Measurements from ENCODE around the gene ROR2. TPM values are rescaled to one million over a fixed set of nuclear protein-coding genes. Genes with fewer than 3 reads are reported as not detected.
"Not testable (repeated sequence)": the region's sequence is repeated elsewhere in the genome, so short reads cannot be mapped to it uniquely, and the experiment has no call there.

ROR2 gene
- total and polyA plus RNA-seq, 10 donors = 0.65 to 15.6 (median 6.0) TPM

DNA sequence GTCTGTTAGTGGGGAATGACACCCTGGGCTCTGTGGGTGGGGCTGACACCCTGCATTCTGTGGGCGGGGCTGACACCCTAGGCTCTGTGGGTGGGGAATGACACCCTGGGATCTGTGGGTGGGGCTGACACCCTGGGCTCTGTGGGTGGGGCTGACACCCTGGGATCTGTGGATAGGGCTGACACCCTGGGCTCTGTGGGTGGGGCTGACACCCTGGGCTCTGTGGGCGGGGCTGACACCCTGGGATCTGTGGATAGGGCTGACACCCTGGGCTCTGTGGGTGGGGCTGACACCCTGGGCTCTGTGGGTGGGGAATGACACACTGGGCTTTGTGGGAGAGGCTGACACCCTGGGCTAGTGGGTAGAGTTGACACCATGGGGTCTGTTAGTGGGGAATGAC lies 152.5 kb downstream of the ROR2 start:
- not testable (repeated sequence) for H3K4me3 ChIP-seq; H3K27me3 ChIP-seq (replicated peaks in 1 of 7); H3K9me3 ChIP-seq

DNA sequence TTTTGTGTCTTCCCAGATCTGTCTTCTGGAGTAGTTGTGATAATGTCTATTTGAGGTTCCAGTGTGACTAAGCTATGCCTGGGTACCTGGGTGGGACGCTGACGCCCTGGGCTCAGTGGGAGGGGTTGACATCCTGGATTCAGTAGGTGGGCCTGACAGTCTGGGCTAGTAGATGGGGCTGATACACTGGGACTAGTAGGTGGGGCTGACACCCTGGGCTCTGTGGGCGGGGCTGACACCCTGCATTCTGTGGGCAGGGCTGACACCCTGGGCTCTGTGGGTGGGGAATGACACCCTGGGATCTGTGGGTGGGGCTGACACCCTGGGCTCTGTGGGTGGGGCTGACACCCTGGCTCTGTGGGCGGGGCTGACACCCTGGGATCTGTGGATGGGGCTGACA lies 153.5 kb downstream of the ROR2 start:
- H3K36me3 ChIP-seq; H3K27me3 ChIP-seq (replicated peaks in 1 of 7); DNase-seq; H3K9me3 ChIP-seq; intact Hi-C loops (cut with DNase I; ENCODE audit: low total_unique reads); H3K4me3 ChIP-seq: not testable (repeated sequence)
- Histone ChIP-seq H3K27ac (peak overlapping the region in 1 of 8 donors; percentile 40), H3K4me1 (peaks cover 0 to 16% (median 8%) of the 10 kb centered on the region in 6 donors)
- WGBS, 5 donors = 87 to 91% (median 88%) methylated on average over 3 to 4 of the region's 4 CpGs

More for the DNA sequence above, 152.5 kb downstream of the ROR2 start:
- H3K4me1 ChIP-seq = peaks cover 0 to 16% (median 8%) of the 10 kb centered on the region in 6 donors
- DNase-seq; H3K27ac ChIP-seq; intact Hi-C loops (cut with DNase I; ENCODE audit: low total_unique reads); H3K36me3 ChIP-seq: not testable (repeated sequence)
- WGBS, 5 donors = 75 to 100% (median 80%) methylated on average over 1 of the region's 2 CpGs; no CpG with 5 or more reads in 2 of the 5 donors

DNA sequence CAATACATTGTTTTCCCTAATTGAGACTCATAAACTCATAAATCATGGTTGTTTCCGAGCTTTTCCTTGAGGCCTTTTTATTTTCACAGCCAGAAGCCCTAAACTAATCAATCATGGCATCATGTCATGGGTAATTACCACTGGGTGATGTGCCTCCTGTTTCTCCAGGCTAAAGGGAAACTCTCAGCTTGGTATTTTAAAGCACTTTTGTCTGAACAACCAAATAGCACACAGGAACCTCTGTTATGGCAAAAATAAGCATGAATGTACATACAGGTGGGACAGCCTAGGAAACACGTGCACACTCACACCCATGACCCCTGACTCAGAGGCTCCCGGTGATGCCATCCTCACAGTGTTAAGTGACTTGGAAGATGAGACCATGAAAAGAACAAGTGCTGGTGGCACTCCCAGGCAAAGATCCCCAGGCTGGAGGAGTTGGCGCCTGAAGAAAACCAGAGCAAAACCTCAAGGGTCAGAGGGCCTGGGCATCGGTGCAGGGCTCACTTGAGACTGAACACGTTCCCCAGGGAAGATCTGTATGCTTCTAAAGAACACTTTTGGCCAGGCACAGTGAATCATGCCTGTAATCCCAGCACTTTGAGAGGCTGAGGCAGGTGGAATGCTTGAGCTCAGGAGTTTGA lies 154.3 kb downstream of the ROR2 start:
- Histone ChIP-seq H3K9me3 (no peaks in the 10 kb centered on the region), H3K27ac (no peak overlapping the region), H3K27me3 (replicated peaks in 1 of 7) (peaks cover 0 to 4% (median 0%) of the 10 kb centered on the region in 7 donors), H3K4me1 (peaks cover 0 to 16% (median 8%) of the 10 kb centered on the region in 6 donors), H3K4me3 (no peak overlapping the region), H3K36me3 (no peaks in the 10 kb centered on the region)
- WGBS, 5 donors = 46 to 75% (median 63%) methylated on average over 6 of the region's 6 CpGs
- intact Hi-C loops (cut with DNase I; ENCODE audit: low total_unique reads) = no loop called here
- no peak for TF ChIP-seq POLR2A (IDR thresholded peaks at IDR 0.05)
- no peak for TF ChIP-seq POLR2AphosphoS5 (IDR thresholded peaks at IDR 0.05)
- TF ChIP-seq, protein P1, sequence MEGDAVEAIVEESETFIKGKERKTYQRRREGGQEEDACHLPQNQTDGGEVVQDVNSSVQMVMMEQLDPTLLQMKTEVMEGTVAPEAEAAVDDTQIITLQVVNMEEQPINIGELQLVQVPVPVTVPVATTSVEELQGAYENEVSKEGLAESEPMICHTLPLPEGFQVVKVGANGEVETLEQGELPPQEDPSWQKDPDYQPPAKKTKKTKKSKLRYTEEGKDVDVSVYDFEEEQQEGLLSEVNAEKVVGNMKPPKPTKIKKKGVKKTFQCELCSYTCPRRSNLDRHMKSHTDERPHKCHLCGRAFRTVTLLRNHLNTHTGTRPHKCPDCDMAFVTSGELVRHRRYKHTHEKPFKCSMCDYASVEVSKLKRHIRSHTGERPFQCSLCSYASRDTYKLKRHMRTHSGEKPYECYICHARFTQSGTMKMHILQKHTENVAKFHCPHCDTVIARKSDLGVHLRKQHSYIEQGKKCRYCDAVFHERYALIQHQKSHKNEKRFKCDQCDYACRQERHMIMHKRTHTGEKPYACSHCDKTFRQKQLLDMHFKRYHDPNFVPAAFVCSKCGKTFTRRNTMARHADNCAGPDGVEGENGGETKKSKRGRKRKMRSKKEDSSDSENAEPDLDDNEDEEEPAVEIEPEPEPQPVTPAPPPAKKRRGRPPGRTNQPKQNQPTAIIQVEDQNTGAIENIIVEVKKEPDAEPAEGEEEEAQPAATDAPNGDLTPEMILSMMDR (IDR thresholded peaks at IDR 0.05 in 8 of 11, conservative IDR thresholded peaks at IDR 0.05 in 3 of 11) = no peak
- no peak for DNase-seq

DNA sequence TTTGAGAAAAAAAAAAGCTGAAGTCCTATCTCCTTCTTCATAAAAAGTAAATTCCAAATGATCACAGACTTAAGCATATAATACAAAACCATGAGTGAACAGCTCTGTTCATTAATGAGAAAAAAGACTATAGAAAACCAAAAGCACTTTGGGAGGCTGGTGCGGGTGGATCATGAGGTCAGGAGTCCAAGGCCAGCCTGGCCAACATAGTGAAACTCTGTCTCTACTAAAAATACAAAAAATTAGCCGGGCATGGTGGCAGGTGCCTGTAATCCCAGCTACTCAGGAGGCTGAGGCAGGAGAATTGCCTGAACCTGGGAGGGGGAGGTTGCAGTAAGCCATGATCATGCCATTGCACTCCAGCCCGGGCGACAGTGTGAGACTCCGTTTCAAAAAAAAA lies 156.7 kb downstream of the ROR2 start:
- intact Hi-C loops (cut with DNase I; ENCODE audit: low total_unique reads); H3K27ac ChIP-seq; H3K4me3 ChIP-seq; H3K36me3 ChIP-seq; DNase-seq; H3K27me3 ChIP-seq (replicated peaks in 1 of 7); H3K4me1 ChIP-seq; H3K9me3 ChIP-seq: not testable (repeated sequence)
- WGBS, 5 donors = 85 to 93% (median 89%) methylated on average over 5 of the region's 5 CpGs

DNA sequence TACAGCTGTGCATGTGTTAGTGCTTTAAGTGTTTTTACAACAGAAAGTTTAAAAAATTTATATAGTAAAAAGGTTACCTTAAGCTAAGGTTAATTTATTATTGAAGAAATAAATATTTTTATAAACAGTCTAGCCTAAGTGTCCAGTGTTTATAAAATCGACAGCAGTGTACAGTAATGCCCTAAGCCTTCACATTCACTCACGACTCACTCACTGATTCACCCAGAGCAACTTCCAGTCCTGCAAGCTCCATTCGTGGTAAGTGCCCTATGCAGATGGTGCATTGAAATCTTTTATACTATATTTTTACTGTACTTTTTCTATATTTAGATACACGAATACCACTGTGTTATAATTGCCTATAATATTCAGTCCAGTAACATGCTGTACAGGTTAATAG lies 159.1 kb downstream of the ROR2 start:
- Histone ChIP-seq H3K36me3 (no peaks in the 10 kb centered on the region), H3K9me3 (peaks cover 0 to 10% (median 0%) of the 10 kb centered on the region in 8 donors), H3K27me3 (replicated peaks in 1 of 7) (no peaks in the 10 kb centered on the region), H3K4me3 (no peak overlapping the region), H3K4me1 (no peaks in the 10 kb centered on the region), H3K27ac (no peak overlapping the region)
- 68 to 81% (median 73%) methylated on average over 4 of the region's 4 CpGs for WGBS, 5 donors
- no peak for DNase-seq
- intact Hi-C loops (cut with DNase I; ENCODE audit: low total_unique reads) = no loop called here
- TF ChIP-seq POLR2AphosphoS5 (IDR thresholded peaks at IDR 0.05) = no peak

DNA sequence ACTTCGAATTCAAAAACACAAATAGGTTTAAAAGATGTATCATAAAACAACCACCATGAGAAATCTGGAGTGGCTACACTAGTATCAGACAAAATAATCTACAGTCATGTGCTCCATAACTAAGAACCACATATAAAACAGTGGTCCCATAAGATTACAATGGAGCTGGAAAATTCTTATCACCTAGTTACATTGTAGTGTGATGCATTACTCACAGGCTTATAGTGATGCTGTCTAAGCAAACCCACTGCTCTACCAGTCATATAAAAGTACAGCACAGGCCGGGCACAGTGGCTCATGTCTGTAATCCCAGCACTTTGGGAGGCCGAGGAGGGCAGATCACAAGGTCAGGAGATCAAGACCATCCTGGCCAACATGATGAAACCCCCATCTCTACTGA lies 160.1 kb downstream of the ROR2 start:
- whole genome bisulfite sequencing, 5 donors = 77 to 88% (median 85%) methylated on average over 3 of the region's 3 CpGs
- intact Hi-C loops (cut with DNase I; ENCODE audit: low total_unique reads) = no loop called here
- peak; percentile 18 for DNase-seq
- Histone ChIP-seq H3K36me3 (no peaks in the 10 kb centered on the region), H3K27ac (no peak overlapping the region), H3K4me3 (no peak overlapping the region), H3K27me3 (replicated peaks in 1 of 7) (peaks cover 0 to 6% (median 0%) of the 10 kb centered on the region in 7 donors), H3K4me1 (no peaks in the 10 kb centered on the region), H3K9me3 (peaks cover 0 to 10% (median 0%) of the 10 kb centered on the region in 8 donors)
- TF ChIP-seq POLR2AphosphoS5 (IDR thresholded peaks at IDR 0.05) (no peak), POLR2A (IDR thresholded peaks at IDR 0.05) (no peak)
- TF ChIP-seq, protein P1 (IDR thresholded peaks at IDR 0.05 in 8 of 11, conservative IDR thresholded peaks at IDR 0.05 in 3 of 11) = no peak
